ENCODE results near the gene ZNF529.

Gene ZNF529

DNA sequence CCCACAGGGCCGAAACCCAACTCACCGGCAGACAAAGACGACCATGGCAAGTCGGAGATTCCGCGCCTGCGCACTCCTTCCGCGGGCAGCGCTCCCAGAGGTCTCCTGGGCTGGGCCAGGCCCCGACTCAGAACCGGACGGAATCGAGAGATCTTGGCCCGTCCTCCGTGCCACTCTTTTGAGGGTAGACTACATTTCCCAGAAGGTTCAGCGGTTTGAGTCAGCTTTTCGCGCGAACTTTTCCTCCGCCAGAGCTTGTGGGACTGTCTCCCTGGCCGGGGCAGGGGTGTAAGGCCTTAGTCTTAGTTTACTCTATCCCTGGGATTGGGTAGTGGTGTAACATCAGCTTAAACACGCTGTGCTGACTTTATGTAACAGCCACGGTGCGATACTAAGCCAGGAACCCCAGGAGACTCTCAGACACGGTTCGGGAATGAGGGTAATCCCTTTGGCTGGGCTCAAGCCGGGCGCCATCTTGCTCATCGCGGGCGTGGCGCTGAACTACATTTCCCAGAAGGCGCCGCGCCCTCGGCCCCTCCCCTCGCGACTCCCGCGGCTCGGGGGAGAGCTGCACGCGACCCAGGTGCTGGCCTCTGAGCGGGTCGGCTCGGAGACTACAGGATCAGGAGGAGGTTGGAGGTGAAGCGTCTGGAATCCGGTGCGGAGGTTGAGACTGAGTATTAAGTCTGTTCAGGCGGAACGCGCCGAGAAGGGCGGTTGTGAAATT is 44.7 kb downstream of the ZNF529 start, which contains the start of gene ZNF260:
TSS of gene ZNF260 (minus strand) at position 78 of the 727 bp plus-strand sequence. CDS start 13,033 bp downstream, outside the sequence.
- H3K36me3 Mint-ChIP-seq = peaks cover 47% of the 10 kb centered on the region

DNA sequence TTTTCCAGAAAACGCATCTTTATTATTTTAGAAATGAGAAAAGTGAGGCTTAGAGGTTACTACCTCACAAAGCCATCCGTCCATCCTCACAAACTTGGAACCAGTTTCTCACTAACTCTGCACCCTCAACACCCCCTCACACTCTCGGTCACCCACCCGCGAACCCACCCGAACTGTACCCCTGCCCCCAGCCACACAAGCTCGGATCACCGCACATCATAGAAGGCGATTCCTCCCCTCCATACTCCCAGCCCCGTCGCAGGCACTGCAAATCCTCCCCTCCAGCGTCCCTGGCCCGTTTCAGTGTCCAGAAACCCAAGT is 45.3 kb downstream of the ZNF529 start:
- Mint-ChIP-seq H3K4me3 (peak overlapping the region; percentile 96), H3K4me1 (peaks cover 25% of the 10 kb centered on the region), H3K27ac (peak overlapping the region; percentile 95), H3K9me3 (peaks cover 12% of the 10 kb centered on the region), H3K27me3 (no peaks in the 10 kb centered on the region), H3K36me3 (peaks cover 48% of the 10 kb centered on the region)
- peak; percentile 17 for ATAC-seq

More for the DNA sequence above, 44.7 kb downstream of the ZNF529 start, which contains the start of gene ZNF260:
- Mint-ChIP-seq H3K4me1 (peaks cover 25% of the 10 kb centered on the region), H3K27me3 (no peaks in the 10 kb centered on the region), H3K9me3 (peaks cover 10% of the 10 kb centered on the region), H3K4me3 (peak within 1 kb of the TSS; percentile 96), H3K27ac (peak within 1 kb of the TSS; percentile 95)
- peak; percentile 97 for ATAC-seq

DNA sequence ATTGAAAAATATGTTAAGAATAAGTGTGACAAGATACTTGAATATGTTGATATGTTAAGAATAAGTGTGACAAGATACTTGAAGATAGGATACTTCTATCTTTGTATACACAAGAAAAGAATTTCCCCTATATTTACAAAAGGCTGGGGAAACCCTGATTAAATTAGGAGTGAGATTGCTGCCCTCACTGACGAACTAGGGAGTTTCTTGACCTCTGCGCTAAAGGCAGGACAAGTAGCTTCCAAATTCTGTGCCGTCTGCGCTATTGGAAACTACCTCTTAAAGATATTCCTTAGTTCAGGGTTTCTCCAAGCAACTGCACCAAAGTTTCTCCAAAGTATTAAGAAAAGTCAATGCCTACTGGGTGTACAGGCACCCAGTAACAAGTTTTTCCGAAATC is 45.8 kb downstream of the ZNF529 start:
- H3K4me3 Mint-ChIP-seq = peak overlapping the region; percentile 96
- peak overlapping the region; percentile 95 for H3K27ac Mint-ChIP-seq
- no peak for ATAC-seq
- H3K27me3 Mint-ChIP-seq = no peaks in the 10 kb centered on the region
- peaks cover 25% of the 10 kb centered on the region for H3K4me1 Mint-ChIP-seq
- peaks cover 13% of the 10 kb centered on the region for H3K9me3 Mint-ChIP-seq
- H3K36me3 Mint-ChIP-seq = peaks cover 49% of the 10 kb centered on the region

DNA sequence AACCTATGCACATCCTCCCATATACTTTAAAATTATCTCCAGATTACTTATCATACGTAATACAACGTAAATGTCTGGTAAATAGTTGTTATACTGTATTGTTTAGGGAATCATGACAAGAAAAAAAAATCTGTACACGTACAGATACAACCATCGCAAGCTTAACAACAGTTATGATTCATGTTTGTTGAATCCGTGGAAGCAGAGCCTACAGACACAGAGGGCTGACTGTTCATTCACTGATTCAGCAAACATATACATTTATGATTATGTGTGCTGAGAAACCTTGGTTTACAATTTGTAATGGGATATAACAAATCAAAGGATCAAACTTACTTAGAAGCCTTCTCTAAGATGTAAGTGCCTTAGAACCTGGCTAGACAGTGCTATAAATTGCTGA is 46.5 kb downstream of the ZNF529 start:
- H3K4me3 Mint-ChIP-seq = peak overlapping the region; percentile 37
- H3K36me3 Mint-ChIP-seq = peaks cover 53% of the 10 kb centered on the region
- ATAC-seq = no peak
- H3K4me1 Mint-ChIP-seq = peaks cover 25% of the 10 kb centered on the region
- H3K27ac Mint-ChIP-seq = no peak overlapping the region
- peaks cover 13% of the 10 kb centered on the region for H3K9me3 Mint-ChIP-seq
- no peaks in the 10 kb centered on the region for H3K27me3 Mint-ChIP-seq

DNA sequence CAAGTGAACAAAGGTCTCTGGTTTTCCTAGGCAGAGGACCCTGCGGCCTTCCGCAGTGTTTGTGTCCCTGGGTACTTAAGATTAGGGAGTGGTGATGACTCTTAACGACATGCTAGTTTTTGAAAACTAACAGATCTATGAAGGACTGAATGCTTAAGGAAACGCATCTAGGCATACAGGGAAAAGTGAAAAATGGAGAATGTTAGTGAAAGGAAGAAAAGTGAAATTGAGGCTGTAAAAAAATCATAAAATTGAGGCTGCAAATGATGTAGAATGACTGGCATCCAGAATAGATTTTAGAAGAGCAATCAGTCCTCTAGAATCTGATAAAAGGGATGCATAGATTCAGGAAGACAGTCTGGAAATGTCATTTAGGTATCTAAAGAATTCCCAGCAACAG is 48.5 kb downstream of the ZNF529 start:
- Mint-ChIP-seq H3K27ac (no peak overlapping the region), H3K4me1 (peaks cover 25% of the 10 kb centered on the region), H3K36me3 (peaks cover 61% of the 10 kb centered on the region), H3K27me3 (no peaks in the 10 kb centered on the region), H3K4me3 (no peak overlapping the region), H3K9me3 (peaks cover 16% of the 10 kb centered on the region)
- ATAC-seq = no peak

DNA sequence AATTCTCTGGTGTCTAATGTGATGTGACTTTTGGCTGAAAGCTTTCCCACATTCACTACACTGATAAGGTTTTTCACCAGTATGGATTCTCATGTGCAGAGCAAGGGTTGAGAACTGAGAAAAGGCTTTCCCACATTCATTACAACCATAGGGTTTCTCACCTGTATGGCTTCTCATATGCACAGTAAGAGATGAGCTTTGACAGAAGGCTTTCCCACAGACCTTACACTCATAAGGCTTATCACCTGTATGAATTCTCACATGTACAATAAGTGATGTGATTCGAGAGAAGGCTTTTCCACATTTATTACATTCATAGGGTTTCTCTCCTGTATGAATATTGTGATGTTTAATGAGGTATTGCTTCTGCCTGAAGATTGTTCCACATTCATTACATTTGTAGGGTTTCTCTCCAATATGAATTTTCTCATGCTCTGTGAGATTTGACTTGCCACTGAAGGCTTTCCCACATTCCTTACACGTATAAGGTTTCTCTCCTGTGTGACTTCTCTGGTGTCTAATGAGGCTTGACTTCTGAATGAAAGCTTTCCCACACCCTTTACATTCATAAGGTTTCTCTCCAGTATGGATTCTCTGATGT is 59.0 kb downstream of the ZNF529 start:
- H3K36me3 Mint-ChIP-seq = peaks cover 70% of the 10 kb centered on the region

DNA sequence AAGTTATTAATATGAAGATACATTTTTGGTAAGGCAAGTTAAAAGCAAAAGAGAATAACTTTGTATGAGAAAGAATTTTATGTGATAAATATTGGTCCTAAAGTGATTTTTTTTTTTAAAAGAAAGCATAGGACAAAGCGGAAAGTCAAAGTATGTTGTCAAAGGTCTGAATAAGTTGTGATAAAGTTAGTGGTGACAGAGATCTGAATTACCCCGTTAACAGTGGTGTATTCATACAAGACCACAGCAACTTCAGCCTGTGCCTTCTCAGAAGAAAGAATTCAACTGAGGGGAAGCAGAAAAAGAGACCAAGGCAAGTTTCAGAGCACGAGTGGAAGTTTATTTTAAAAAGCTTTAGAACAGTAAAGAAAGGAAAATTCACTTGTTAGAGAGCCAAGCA is 64.8 kb downstream of the ZNF529 start:
- H3K27ac Mint-ChIP-seq = no peak overlapping the region

More for the DNA sequence above, 59.0 kb downstream of the ZNF529 start:
- Mint-ChIP-seq H3K4me1 (no peaks in the 10 kb centered on the region), H3K9me3 (peaks cover 28% of the 10 kb centered on the region), H3K27ac (no peak overlapping the region), H3K27me3 (no peaks in the 10 kb centered on the region), H3K4me3 (no peak overlapping the region)
- no peak for ATAC-seq

DNA sequence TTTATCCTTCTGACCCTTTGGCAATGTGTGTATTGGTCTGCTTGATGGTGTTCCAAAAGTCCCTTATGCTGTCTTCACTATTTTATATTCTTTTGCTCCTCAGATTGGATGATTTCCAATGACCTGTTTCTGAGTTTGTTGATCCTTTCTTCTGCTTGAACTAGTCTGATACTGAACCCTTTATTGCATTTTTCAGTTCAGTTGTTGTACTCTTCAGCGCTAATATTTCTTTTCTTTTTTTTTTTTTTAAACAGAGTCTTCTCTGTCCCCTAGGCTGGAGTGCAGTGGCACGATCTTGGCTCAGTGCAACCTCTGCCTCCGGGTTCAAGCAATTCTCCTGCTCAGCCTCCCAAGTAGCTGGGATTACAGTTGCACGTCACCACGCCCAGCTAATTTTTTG is 71.1 kb downstream of the ZNF529 start:
- Mint-ChIP-seq H3K4me1 (no peaks in the 10 kb centered on the region), H3K36me3 (peaks cover 6% of the 10 kb centered on the region), H3K27ac (no peak overlapping the region), H3K9me3 (peaks cover 25% of the 10 kb centered on the region), H3K4me3 (no peak overlapping the region), H3K27me3 (no peaks in the 10 kb centered on the region)
- ATAC-seq = no peak

More for the DNA sequence above, 64.8 kb downstream of the ZNF529 start:
- Mint-ChIP-seq H3K27me3 (no peaks in the 10 kb centered on the region), H3K36me3 (peaks cover 15% of the 10 kb centered on the region), H3K9me3 (peaks cover 13% of the 10 kb centered on the region), H3K4me3 (no peak overlapping the region), H3K4me1 (no peaks in the 10 kb centered on the region)
- ATAC-seq = no peak

DNA sequence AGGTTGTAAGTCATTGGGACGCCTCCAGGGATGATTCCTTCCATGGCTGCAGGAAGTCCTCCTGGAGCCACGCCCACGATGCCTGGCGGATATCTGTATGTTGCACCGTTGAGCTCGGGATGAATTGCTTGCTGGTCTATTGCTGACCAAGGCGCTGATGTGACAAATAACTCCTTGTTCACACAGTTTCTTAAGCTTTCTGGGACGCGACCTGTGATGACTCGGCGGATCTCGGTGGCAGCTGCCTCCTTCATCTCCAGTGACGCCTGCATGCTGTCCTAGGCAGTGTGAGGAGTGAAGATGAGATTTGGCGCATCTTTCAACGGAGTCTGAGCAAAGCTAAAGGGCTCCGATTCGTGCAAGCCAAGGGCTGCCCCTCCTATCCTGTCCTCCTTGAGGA is 76.1 kb downstream of the ZNF529 start:
- Mint-ChIP-seq H3K36me3 (no peaks in the 10 kb centered on the region), H3K4me1 (peaks cover 9% of the 10 kb centered on the region), H3K4me3 (no peak overlapping the region), H3K27me3 (no peaks in the 10 kb centered on the region), H3K27ac (no peak overlapping the region), H3K9me3 (peaks cover 10% of the 10 kb centered on the region)
- no peak for ATAC-seq
